Fibroblast of skin of left biceps (primary cell): ENCODE data around the gene RTP5.
"Not testable (repeated sequence)": the region's sequence is repeated elsewhere in the genome, so short reads cannot be mapped to it uniquely, and the experiment has no call there.

Source experiments
- DNase-seq, 2 experiments: peaks; one replicate each; pipeline ENCODE4 v3.0.0-alpha.2; 2013; ENCODE audit warnings: low read depth in 2 of 2

RTP5 gene

DNA sequence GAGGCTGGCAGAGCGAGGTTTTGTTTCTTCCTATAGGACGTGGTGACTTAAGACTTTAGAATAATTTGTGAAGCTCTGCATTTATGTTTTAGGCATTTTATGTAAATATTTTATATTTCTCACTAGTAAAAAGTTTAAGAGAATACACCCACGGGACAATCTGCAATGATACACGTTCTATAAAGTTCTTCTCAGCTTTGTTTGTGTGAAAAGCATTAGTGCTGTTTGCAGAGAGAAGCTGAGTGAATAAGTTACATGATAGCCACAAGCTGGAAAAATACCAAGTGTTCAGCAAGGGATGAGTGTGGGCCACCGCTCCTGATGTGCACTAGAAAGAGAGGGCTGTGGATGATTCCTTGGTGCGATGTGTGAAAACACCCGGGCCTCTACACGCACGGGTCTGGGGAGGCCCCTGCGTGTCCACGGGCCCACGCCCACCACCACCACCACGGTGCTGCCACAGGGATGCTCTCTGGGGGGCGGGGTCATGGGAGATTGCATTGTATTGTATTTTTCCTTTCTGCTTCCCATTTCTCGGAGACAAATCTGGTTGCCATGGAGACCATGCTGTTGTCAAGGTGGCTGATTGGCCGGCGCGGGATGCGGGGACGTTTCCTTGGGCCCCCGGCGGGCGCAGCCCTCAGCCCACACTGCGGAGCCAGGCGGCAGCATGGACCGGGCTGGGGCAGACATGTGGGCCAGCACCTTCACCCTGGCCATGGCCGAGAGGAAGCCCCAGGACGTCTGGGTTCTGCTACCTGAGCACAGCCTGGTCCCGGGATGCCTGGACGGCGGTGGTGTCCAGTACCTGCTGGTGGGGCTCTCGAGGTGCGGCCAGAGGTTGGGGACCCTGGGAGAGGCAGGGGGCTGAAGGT is at the start of gene RTP5:
RTP5 (plus strand) TSS at position 643 of the 875 bp plus-strand sequence; CDS start at position 671, 28 bp downstream.
- DNase-seq, result no peak

DNA sequence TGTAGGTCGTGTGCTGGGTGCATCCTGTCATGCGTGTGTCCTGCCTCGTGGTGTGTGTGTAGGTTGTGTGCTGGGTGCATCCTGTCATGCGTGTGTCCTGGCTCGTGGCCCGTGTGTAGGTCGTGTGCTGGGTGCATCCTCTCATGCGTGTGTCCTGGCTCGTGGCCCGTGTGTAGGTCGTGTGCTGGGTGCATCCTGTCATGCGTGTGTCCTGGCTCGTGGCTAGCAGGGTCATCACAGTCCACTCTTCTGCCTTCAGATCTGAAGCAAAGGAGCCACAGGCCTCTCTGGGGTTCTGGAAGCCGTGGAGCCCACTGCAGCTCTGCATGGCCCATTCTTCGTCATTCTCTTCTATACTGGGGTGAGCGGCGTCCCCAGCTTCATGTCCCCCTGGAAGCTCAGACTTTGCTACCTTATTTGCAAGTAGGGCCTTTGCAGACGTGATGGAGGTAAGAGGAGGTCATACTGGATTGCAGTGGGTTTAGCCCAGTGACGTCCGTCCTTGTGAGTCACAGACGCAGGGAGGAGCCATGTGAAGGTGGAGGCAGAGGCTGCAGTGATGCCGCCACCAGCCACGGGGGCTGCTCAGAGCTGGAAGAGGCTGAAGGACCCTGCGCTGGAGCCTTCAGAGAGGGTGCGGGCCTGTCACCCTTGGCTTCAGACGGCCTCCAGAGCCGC is 49.4 kb upstream of the RTP5 start:
- not testable (repeated sequence) for DNase-seq

GRCh38 chr2:241820625-241821384 is 48.7 kb upstream of the RTP5 start:
- no peak for DNase-seq

DNA sequence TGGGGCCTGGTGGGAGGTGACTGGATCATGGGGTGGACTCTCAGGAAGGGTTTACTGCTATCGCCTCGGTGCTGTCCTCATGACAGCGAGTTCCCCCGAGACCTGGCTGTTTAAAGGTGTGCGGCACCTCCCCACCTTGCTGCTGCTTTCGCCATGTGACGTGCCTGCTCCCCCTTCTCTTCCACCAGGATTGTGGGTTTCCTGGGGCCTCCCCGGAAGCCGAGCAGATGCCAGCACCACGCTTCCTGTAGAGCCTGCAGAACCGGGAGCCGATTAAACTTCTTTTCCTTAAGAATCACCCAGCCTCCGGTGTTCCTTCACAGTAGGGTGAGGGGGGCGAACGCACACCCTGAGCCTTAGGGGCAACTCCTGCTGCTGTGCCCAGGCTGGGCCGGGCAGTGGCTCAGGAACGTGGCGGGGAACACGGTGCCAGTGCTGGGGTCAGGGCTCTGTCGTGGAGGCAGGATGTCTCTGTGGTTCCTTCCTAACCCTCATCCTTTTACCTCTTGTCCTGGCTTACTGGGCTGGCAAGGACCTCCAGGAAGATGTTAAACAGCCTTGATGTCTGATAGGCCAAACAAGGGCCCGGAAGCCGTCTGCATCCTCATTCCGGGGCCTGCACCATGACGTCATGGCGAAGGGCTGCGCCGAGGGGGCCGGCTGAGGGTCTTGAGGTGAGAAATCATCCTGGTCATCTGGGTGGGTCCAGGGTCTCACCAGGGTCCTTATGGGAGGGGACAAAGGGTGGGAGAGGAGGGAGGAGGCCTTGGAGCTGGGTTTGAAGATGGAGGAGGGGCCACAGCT is 47.9 kb upstream of the RTP5 start:
- no peak for DNase-seq

DNA sequence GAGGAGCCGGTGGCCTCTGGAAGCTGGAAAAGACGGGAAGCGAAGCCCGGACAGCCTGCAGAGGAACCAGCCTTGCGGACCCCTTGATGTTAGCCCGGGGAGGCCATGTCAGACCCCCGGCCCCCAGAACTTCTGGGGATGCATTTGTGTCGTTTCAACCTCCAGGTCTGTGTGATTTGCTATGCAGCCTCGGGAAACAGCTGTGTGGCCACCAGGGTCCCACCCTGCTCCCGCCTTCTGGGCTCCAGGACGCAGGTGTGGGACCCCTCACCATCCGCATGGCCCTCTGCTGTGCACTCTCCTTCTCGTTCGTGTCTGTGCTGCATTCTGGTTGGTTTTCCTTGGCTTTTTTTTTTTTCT is 47.3 kb upstream of the RTP5 start:
- no peak for DNase-seq

DNA sequence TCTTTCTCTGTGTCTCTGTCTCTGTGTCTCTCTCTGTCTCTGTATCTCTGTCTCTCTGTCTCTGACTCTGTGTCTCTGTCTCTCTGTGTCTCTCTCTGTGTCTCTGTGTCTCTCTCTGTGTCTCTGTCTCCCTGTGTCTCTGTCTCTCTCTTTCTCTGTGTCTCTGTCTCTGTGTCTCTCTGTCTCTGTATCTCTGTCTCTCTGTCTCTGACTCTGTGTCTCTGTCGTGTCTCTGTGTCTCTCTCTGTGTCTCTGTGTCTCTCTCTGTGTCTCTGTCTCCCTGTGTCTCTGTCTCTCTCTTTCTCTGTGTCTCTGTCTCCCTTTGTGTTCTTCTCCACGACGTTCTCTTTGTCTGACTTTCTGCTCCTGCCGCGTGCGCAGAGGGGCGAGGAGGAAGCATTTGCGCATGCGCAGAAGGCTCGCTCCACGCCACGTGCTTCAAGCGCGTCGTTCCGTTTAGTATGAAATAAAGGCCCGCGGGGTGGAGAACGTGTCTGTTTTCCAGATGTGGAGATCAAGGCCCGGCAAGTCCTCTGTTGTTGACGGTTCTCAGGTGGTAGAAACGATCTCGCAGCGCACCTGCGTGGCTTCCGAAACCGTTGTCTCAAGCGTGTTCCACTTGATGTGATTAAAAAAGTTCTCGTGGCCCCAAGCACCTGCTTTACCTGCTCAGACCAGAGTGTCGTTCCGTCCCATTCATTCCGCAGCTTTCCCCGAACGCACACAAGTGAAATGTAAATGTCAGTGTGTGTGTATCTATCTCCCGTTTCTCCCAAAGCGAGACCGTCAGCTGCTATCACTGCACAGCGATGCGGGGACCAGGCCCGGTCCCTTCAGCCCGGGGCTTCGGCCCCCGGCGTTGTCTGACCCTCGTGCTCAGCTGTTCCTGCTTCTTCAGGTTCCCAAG is 45.7 kb upstream of the RTP5 start:
- not testable (repeated sequence) for DNase-seq

DNA sequence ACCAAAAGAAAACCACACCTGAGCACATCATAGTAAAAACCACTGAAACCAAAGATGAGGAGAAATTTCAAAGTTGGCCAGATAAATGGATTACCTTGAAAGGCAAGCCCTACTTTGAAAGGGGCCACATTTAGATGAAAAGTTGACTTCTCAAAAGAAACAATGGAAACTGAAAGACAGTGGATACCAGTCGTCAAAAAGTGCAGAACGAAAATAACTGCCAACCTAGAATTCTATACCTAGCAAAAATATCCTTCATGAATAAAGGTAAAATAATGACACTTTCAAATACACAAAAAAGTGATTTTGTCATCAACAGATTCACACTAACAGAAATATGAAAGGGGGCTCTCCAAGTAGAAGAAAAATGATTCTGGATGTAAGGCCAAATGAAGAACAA is 42.1 kb upstream of the RTP5 start:
- no peak for DNase-seq

DNA sequence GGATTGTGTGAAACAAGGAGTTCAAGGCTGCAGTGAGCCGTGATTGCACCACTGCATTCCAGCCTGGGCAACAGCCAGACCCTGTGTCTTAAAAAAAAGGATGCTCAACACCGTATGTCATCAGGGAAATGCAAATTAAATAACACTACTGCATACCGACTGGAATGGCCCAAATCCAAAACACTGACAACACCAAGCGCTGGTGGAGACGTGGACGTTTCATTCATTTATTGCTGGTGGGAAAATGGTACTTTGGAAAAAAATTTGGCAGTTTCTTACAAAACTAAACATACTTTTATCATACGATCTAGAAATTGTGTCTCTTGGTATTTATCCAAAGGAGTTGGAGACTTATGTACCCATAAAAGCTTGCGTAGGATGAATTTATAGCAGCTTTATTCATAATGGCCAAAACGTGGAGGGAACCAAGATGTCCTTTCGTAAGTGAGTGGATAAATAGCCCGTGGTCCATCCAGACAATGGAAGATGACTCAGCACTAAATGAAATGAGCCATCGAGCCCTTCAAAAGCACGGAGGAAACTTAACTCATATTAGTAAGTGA is 36.3 kb upstream of the RTP5 start:
- DNase-seq, result peak; percentile 36 to 52

- DNase-seq, result not testable (repeated sequence)
Observed at GRCh38 chr2:241833756-241834526, 35.6 kb upstream of the RTP5 start.

DNA sequence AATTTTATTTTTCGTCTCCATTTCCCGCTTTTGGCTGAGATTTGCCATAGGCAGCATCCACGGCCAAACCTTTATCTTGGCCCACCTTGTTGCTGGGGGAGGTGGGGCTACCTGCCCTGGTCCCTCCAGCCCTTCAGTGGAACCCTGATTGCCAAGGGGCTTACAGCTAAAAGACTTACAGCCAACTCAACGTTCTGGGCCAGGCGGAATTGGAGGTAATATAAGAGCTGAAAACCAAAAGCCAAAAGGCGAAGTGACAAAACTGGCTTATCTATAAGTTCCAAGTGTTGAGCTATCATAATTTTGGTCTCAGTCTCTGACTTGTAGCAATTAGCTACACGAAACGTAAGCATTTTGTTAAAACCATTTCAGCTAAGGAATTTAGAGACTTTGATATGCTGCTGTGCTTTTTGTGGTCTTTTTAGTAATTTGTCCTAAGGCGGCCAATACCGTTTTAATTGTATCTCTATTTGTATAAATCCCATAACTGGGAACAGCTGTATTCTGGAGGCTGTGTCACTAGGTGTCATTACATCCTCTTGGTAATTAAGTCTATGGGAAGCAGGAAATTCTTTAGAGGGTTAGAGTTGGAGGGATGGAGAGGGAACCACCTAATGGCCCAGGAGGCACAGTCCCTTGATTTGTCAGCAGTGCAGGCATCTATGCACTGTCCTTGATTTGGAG is 34.9 kb upstream of the RTP5 start:
- DNase-seq, result no peak

DNA sequence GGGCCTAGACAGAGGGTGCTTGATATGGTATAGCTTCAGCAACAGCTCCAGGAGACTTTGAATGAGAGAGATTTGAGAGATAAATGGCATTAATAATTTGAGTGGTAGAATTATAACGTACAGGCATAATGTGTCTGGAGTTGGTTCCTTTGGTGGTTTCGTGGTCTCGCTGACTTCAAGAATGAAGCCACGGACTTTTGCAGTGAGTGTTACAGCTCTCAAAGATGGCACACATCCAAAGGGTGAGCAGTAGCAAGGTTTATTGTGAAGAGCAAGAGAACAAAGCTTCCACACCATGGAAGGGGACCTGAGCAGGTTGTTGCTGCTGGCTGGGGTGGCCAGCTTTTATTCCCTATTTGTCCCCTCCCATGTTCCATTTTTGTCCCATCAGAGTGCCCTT is 33.9 kb upstream of the RTP5 start:
- DNase-seq, result no peak

- DNase-seq, result no peak
Observed at GRCh38 chr2:241836292-241836691, 33.2 kb upstream of the RTP5 start.

DNA sequence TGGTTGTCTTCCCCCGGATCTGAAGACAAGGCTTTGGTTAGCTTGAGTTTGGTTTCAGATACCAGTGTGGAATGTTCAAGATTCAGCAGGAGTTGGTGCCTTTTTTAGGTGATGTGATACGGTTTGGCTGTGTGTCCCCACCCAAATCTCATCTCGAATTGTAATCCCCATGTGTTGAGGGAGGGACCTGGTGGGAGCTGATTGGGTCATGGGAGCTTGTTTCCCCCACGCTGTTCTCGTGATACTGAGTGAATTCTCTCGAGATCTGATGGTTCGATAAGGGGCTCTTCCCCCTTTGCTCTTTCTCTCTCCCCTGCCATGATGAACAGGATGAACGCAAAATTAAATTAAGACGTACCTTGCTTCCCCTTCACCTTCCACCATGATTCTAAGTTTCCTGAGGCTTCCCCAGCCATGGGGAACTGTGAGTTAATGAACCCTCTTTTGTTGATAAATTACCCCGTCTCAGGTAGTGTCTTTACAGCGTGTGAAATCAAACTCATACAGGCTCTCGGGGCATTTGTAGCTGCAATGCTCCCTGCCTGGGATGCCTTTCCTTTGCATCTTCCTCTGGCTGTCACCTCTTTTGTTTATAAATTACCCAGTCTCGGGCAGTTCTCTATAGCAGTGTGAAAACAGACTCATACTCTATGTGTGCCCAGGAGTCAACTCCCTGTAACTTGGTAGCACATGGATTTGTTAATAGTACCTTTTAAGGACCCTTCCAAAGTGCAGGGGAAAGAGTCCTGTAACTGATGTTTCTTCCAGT is 32.1 kb upstream of the RTP5 start:
- DNase-seq, result no peak

DNA sequence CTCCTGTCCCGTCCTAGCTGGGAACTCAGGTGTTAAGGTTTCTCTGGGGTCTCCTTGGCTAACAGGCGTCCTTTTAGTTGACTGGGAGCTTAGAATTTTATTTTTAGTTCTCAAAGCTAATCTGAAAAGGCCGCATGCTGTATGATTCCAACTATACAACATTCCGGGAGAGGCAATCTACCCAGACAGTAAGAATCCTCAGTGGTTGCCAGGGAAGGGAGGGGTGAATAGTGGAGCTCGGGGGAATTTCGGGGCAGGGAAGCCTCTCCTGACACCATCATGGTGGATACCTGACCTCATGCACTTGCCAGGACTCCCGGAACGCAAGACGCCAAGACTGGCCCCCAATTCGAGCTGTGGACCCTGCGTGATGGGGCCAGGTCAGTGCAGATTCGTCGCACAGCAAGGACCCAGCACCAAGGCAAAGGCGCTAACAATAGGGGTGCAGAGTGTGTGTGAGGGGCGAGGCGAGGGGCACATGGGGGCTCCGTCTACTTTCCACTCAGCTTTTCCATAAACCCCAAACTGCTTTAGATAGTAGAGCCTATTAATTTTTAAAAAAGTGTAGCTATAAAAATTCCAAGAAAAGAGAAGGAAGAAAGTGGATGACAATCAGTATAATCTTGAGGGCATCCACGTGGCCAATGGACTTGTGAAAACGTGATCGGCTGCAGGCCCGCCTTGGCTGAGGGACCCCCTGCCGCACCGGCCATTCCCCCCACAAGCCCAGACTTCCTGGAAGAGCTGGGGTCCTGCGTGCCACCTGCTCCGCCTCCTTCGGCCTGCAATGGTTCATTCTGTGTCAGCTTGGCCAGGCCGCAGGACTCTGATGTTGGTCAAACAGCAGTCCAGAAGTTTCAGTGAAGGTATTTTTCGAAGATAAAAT is 28.1 kb upstream of the RTP5 start:
- no peak for DNase-seq

DNA sequence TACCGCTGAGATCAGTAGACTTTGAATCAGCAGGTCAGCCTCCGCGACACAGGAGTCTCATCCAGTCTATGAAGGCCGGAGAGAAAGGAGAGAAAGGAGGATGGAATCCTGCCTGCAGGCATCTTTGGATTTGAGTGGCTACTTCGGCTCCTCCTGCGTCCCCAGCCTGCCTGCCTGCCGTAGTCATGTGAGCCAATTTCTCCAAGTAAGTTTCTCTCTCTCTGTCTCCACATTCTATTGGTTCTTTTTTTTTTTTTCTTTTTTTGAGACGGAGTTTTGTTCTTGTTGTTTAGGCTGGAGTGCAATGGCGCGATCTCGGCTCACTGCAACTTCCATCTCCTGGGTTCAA is 27.5 kb upstream of the RTP5 start:
- no peak for DNase-seq

DNA sequence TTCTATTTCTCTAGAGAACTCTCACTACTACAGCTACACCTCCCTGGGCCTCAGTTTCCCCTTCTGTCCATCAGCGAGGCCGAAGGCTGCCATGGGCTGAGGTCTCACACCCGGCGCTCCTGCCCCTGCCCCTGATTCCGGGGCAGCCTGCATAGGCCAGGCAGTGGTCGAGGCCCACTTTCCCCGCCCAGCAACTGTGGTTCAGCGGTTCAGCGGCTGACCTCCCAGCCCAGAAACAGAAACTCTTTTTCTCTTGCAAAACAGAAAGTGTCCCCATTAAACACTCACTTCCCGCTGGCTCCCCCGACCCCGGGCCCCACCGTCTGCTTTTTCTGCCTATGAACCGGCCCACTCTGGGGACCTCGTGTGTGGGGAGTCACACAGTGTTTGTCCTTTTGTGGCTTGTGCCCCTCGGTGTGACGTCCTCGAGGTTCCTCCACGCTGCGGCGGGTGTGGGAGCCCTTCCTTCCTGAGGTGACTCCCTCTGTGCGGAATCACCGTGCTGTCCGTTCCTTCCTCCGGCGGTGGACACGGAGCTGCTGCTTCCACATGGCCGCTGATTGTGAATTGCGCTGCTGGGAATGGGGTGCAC is 26.8 kb upstream of the RTP5 start:
- DNase-seq, result no peak
